Measurements from ENCODE around the gene UROS. TPM values are rescaled to one million over a fixed set of nuclear protein-coding genes. Genes with fewer than 3 reads are reported as not detected.

The UROS gene
- total and polyA plus RNA-seq, 2 experiments from 2014 or later = 83.1 to 87.8 TPM

DNA sequence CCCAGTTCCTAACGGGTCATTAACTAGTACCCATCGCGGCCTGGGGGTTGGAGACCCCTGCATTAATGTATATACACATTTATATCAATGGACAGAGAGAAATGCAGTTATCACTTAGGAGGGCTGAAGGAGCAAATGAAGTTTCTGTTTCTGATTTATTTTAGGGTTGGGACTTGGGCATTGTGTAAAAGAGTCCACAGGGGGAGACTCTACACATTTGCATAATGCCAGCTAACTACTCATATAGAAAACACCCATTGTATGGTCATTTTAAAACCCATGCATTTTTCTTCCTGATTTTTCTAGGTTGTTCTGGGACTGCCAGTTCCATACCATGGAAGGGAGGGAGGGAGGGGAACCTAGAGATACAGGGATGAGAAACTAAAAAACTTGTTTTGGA, 23.8 kb upstream of the UROS start:
- H3F3A ChIP-seq (ENCODE audit: insufficient read depth) = no peaks in the 10 kb centered on the region
- no peak for TF ChIP-seq EZH2phosphoT487 (IDR thresholded peaks at IDR 0.05; ENCODE audit: insufficient read depth, low read depth)
- TF ChIP-seq EZH2 (IDR thresholded peaks at IDR 0.05; ENCODE audit: insufficient read depth, poor library complexity, severe bottlenecking) = no peak
- no peak for DNase-seq

DNA sequence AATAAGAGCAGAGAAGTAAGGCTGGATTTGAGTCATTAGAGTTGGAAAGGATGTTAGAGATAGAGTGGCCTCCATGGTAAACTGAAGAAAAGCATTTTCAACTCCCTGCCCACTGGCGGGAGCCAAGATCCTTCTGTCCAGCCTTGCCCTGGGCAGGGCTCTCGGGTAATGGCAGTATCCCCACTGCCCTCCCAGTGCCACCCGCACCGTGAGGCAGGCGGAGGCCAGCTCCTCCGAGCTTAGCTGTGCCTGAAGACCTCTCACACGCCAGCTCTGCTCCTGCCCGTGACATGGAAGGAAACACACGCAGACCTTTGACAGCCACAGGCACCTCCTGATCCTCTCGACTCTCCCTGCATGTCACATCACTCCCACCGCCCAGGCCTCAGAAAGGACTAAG, 22.6 kb upstream of the UROS start:
- Histone ChIP-seq H3K9me2 (ENCODE audit: insufficient read depth) (no peaks in the 10 kb centered on the region), H3K4me2 (ENCODE audit: unreplicated experiment) (no peak overlapping the region), H3K4me3 (no peak overlapping the region), H3K9ac (no peak overlapping the region), H3K79me2 (ENCODE audit: insufficient read depth) (no peaks in the 10 kb centered on the region), H3K27ac (no peak overlapping the region), H2AFZ (no peak overlapping the region), H3K36me3 (ENCODE audit: low read depth) (peaks cover 8% of the 10 kb centered on the region), H3K4me1 (ENCODE audit: insufficient read depth) (no peaks in the 10 kb centered on the region), H4K20me1 (ENCODE audit: insufficient read depth) (no peaks in the 10 kb centered on the region), H3K9me3 (ENCODE audit: low read depth) (no peaks in the 10 kb centered on the region), H3K27me3 (replicated peaks; ENCODE audit: insufficient read depth) (no peaks in the 10 kb centered on the region), H3F3A (ENCODE audit: insufficient read depth) (peaks cover 9% of the 10 kb centered on the region; the same call in 1 of the 2 replicates)
- 94% methylated on average over 11 of the region's 11 CpGs for WGBS, 2 experiments (ENCODE audit: low coverage in 1 of 2, low lambda C conversion rate in 2 of 2, missing lambda C conversion rate in 2 of 2)
- no peak for TF ChIP-seq EZH2phosphoT487 (IDR thresholded peaks at IDR 0.05; ENCODE audit: insufficient read depth, low read depth)
- TF ChIP-seq EZH2 (IDR thresholded peaks at IDR 0.05; ENCODE audit: insufficient read depth, poor library complexity, severe bottlenecking) = no peak
- no peak for DNase-seq
- in situ Hi-C loops (cut with MboI) = no loop called here

More for the DNA sequence above, 23.8 kb upstream of the UROS start:
- Histone ChIP-seq H3K9me3 (ENCODE audit: low read depth) (no peaks in the 10 kb centered on the region), H2AFZ (no peak overlapping the region), H3K36me3 (ENCODE audit: low read depth) (peaks cover 7% of the 10 kb centered on the region; the same call in 1 of the 2 replicates), H3K27ac (no peak overlapping the region), H3K9me2 (ENCODE audit: insufficient read depth) (no peaks in the 10 kb centered on the region), H3K27me3 (replicated peaks; ENCODE audit: insufficient read depth) (no peaks in the 10 kb centered on the region), H3K4me3 (no peak overlapping the region), H3K4me2 (ENCODE audit: unreplicated experiment) (no peak overlapping the region), H4K20me1 (ENCODE audit: insufficient read depth) (no peaks in the 10 kb centered on the region), H3K79me2 (ENCODE audit: insufficient read depth) (no peaks in the 10 kb centered on the region), H3K9ac (no peak overlapping the region), H3K4me1 (ENCODE audit: insufficient read depth) (no peaks in the 10 kb centered on the region)
- in situ Hi-C loops (cut with MboI) = no loop called here
- WGBS, 2 experiments (ENCODE audit: low coverage in 1 of 2, low lambda C conversion rate in 2 of 2, missing lambda C conversion rate in 2 of 2) = 97 to 98% methylated on average over 3 of the region's 3 CpGs

- TF ChIP-seq EZH2phosphoT487 (IDR thresholded peaks at IDR 0.05; ENCODE audit: insufficient read depth, low read depth) (no peak), EZH2 (IDR thresholded peaks at IDR 0.05; ENCODE audit: insufficient read depth, poor library complexity, severe bottlenecking) (no peak)
- no peak overlapping the region for H3K4me2 ChIP-seq (ENCODE audit: unreplicated experiment)
- H3K79me2 ChIP-seq (ENCODE audit: insufficient read depth) = no peaks in the 10 kb centered on the region
- H3K36me3 ChIP-seq (ENCODE audit: low read depth) = peaks cover 13% of the 10 kb centered on the region
- H3K27ac ChIP-seq = no peak overlapping the region
- WGBS, 2 experiments (ENCODE audit: low coverage in 1 of 2, low lambda C conversion rate in 2 of 2, missing lambda C conversion rate in 2 of 2) = 69 to 79% methylated on average over 7 of the region's 7 CpGs
- no peak overlapping the region for H3K4me3 ChIP-seq
- no peak overlapping the region for H3K9ac ChIP-seq
- no peak for DNase-seq
- no peaks in the 10 kb centered on the region for H3K27me3 ChIP-seq (replicated peaks; ENCODE audit: insufficient read depth)
- H3F3A ChIP-seq (ENCODE audit: insufficient read depth) = peaks cover 9% of the 10 kb centered on the region; the same call in 1 of the 2 replicates
- H3K9me2 ChIP-seq (ENCODE audit: insufficient read depth) = no peaks in the 10 kb centered on the region
- in situ Hi-C loops (cut with MboI) = no loop called here
- H3K9me3 ChIP-seq (ENCODE audit: low read depth) = no peaks in the 10 kb centered on the region
- H3K4me1 ChIP-seq (ENCODE audit: insufficient read depth) = no peaks in the 10 kb centered on the region
- H4K20me1 ChIP-seq (ENCODE audit: insufficient read depth) = no peaks in the 10 kb centered on the region
- H2AFZ ChIP-seq = no peak overlapping the region
These were observed 21.7 kb upstream of the UROS start for GRCh38 chr10:125844751-125845221.

DNA sequence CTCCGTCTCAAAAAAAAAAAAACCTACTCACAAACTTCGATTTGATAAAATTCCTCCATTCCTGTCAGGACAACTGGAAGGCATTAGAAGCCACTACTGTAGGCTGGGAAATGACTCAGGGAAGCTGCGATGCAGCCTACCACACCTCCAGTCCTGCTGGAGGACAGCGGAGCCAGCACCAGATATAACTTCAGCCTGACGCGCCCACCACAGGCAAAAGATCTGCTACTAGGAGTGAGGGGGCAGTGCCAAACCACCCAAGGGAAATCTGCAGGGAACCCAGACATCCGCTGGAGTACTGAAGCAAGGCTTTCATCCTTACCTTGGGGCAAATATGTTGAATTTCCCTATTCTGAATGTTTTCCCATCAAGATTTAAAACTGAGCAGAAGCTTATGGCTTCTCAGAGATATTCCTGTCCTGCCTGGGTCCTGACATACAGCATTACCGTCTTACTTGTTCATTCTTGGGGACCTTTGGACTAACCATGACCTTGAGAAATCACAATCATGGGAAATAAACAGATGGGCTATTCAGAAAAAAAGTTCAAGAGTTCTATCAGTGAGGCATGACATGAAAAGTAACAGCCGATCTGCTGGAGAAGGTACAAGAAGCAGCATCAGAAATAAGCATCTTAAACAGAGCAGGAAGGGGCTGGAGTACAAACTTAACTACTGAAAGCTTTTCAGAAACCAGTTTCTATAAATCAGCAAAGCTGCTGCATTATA, 20.7 kb upstream of the UROS start:
- H3K27me3 ChIP-seq (replicated peaks; ENCODE audit: insufficient read depth) = no peaks in the 10 kb centered on the region
- WGBS, 2 experiments (ENCODE audit: low coverage in 1 of 2, low lambda C conversion rate in 2 of 2, missing lambda C conversion rate in 2 of 2) = 92% methylated on average over 9 of the region's 9 CpGs

More for the DNA sequence above, 20.7 kb upstream of the UROS start:
- no peaks in the 10 kb centered on the region for H3K4me1 ChIP-seq (ENCODE audit: insufficient read depth)
- no peaks in the 10 kb centered on the region for H3K79me2 ChIP-seq (ENCODE audit: insufficient read depth)
- in situ Hi-C loops (cut with MboI) = no loop called here
- H3K36me3 ChIP-seq (ENCODE audit: low read depth) = peaks cover 21% of the 10 kb centered on the region
- no peak overlapping the region for H3K27ac ChIP-seq
- peaks cover 9% of the 10 kb centered on the region; the same call in 1 of the 2 replicates for H3F3A ChIP-seq (ENCODE audit: insufficient read depth)
- no peak overlapping the region for H3K9ac ChIP-seq
- no peak overlapping the region for H3K4me2 ChIP-seq (ENCODE audit: unreplicated experiment)
- no peak for DNase-seq
- H3K9me3 ChIP-seq (ENCODE audit: low read depth) = no peaks in the 10 kb centered on the region
- H3K4me3 ChIP-seq = no peak overlapping the region
- H4K20me1 ChIP-seq (ENCODE audit: insufficient read depth) = no peaks in the 10 kb centered on the region
- TF ChIP-seq EZH2phosphoT487 (IDR thresholded peaks at IDR 0.05; ENCODE audit: insufficient read depth, low read depth) (no peak), EZH2 (IDR thresholded peaks at IDR 0.05; ENCODE audit: insufficient read depth, poor library complexity, severe bottlenecking) (no peak)
- no peaks in the 10 kb centered on the region for H3K9me2 ChIP-seq (ENCODE audit: insufficient read depth)
- H2AFZ ChIP-seq = no peak overlapping the region
